IMR-90 (cell line): ENCODE measurements around the gene KLHL29. TPM values are rescaled to one million over a fixed set of nuclear protein-coding genes. Genes with fewer than 3 reads are reported as not detected.

Experiments used
- ATAC-seq: fragments of 200-7000 bp; cut with Tn5 transposase; 2 replicates; pipeline ENCODE4 v1.9.1; 2020; ENCODE audit warnings: low read depth, mild to moderate bottlenecking, moderate library complexity
- BruUV-seq: library from RNA; stranded (reverse); fragments of 400-500 nt; replicated peaks from 2 replicates; lab custom pipeline; 2021; lab: Mats Ljungman, UMichigan
- CTCF ChIA-PET: fragments of 300-600 bp; formaldehyde crosslinking; extraction: SDS; loops from one replicate; lab custom pipeline; 2021; ENCODE audit warnings: antibody characterized with exemption; lab: Yijun Ruan, JAX
- POLR2A ChIA-PET: fragments of 300-600 bp; sonication (Branson Sonifier 250); formaldehyde crosslinking; loops from one replicate; lab custom pipeline; 2022; ENCODE audit warnings: antibody characterized with exemption; ENCODE audit not compliant: unreplicated experiment; lab: Charles Lee
- DNase-seq: peaks from one replicate; pipeline ENCODE4 v3.0.0; 2013
- H2AFZ ChIP-seq: replicated peaks from 2 replicates; pipeline ENCODE3; 2013; ENCODE audit warnings: low read length, mild to moderate bottlenecking; ENCODE audit not compliant: poor library complexity
- H2AK5ac ChIP-seq: 2 replicates; pipeline ENCODE4 v1.6.1; 2013; ENCODE audit warnings: low read depth, low read length, inconsistent platforms
- H2AK9ac ChIP-seq: replicated peaks from 2 replicates; pipeline ENCODE3; 2013; ENCODE audit warnings: mild to moderate bottlenecking, low read depth, low read length, moderate library complexity; ENCODE audit not compliant: poor library complexity
- H2BK120ac ChIP-seq: 2 replicates; pipeline ENCODE4 v1.6.1; 2013; ENCODE audit warnings: low read depth, low read length, inconsistent platforms
- H2BK15ac ChIP-seq: 3 replicates; pipeline ENCODE4 v1.6.1; 2013; ENCODE audit warnings: low read depth, low read length, inconsistent platforms
- H2BK20ac ChIP-seq: 2 replicates; pipeline ENCODE4 v1.6.1; 2013; ENCODE audit warnings: low read depth, mild to moderate bottlenecking, inconsistent platforms, low read length, moderate library complexity
- H2BK5ac ChIP-seq: 2 replicates; pipeline ENCODE4 v1.6.1; 2013; ENCODE audit warnings: mild to moderate bottlenecking, low read depth, low read length, inconsistent platforms; ENCODE audit not compliant: poor library complexity, severe bottlenecking
- H3K14ac ChIP-seq: replicated peaks from 2 replicates; pipeline ENCODE4 v1.6.1; 2013; ENCODE audit warnings: low read depth, low read length, inconsistent platforms
- H3K18ac ChIP-seq: 2 replicates; pipeline ENCODE4 v1.6.1; 2013; ENCODE audit warnings: low read depth, low read length, control low read depth
- H3K23ac ChIP-seq: 2 replicates; pipeline ENCODE4 v1.6.1; 2013; ENCODE audit warnings: low read depth, low read length, inconsistent platforms
- H3K27ac ChIP-seq: 2 replicates; pipeline ENCODE4 v1.5.1; 2013; ENCODE audit warnings: mild to moderate bottlenecking, control low read depth, low read length; ENCODE audit not compliant: insufficient read depth
- H3K27me3 ChIP-seq: 2 replicates; pipeline ENCODE4 v1.6.1; 2013; ENCODE audit warnings: low read length; ENCODE audit not compliant: control insufficient read depth, insufficient read depth
- H3K36me3 ChIP-seq: 2 replicates; pipeline ENCODE4 v1.6.1; 2013; ENCODE audit warnings: low read length, mixed read lengths; ENCODE audit not compliant: control insufficient read depth, insufficient read depth
- H3K4ac ChIP-seq: 2 replicates; pipeline ENCODE4 v1.6.1; 2013; ENCODE audit warnings: low read depth, low read length, inconsistent platforms
- H3K4me1 ChIP-seq: 2 replicates; pipeline ENCODE4 v1.6.1; 2013; ENCODE audit warnings: low read length, mixed read lengths; ENCODE audit not compliant: control insufficient read depth, insufficient read depth
- H3K4me2 ChIP-seq: 2 replicates; pipeline ENCODE4 v1.6.1; 2013; ENCODE audit warnings: low read depth, mild to moderate bottlenecking, control low read depth, low read length, moderate library complexity
- H3K4me3 ChIP-seq: 2 replicates; pipeline ENCODE4 v1.5.1; 2013; ENCODE audit warnings: low read depth, mild to moderate bottlenecking, control low read depth, low read length, moderate library complexity; ENCODE audit not compliant: insufficient read depth
- H3K56ac ChIP-seq: 2 replicates; pipeline ENCODE4 v1.6.1; 2013; ENCODE audit warnings: low read length, inconsistent platforms; ENCODE audit not compliant: insufficient read depth; ENCODE audit errors: extremely low read depth
- H3K79me1 ChIP-seq, 2 experiments: 2 replicates each; pipeline ENCODE4 v1.6.1; 2013; ENCODE audit warnings: low read length in 2 of 2, inconsistent platforms in 1 of 2, low read depth in 1 of 2
- H3K9ac ChIP-seq: 2 replicates; pipeline ENCODE4 v1.6.1; 2013; ENCODE audit warnings: low read depth, low read length, control low read depth
- H3K9me1 ChIP-seq: 2 replicates; pipeline ENCODE4 v1.6.1; 2013; ENCODE audit warnings: low read length, inconsistent platforms; ENCODE audit not compliant: insufficient read depth
- H3K9me3 ChIP-seq: 2 replicates; pipeline ENCODE4 v1.6.1; 2013; ENCODE audit warnings: low read length; ENCODE audit not compliant: control insufficient read depth, insufficient read depth
- H4K20me1 ChIP-seq: 2 replicates; pipeline ENCODE4 v1.6.1; 2013; ENCODE audit warnings: low read length, inconsistent platforms; ENCODE audit not compliant: insufficient read depth
- H4K5ac ChIP-seq: 2 replicates; pipeline ENCODE4 v1.6.1; 2013; ENCODE audit warnings: mild to moderate bottlenecking, low read depth, low read length, control low read depth
- H4K8ac ChIP-seq, 2 experiments: 2 replicates each; pipeline ENCODE4 v1.6.1; 2013; ENCODE audit warnings: low read depth in 2 of 2, low read length in 2 of 2, control low read depth in 1 of 2, inconsistent platforms in 1 of 2
- H4K91ac ChIP-seq: 2 replicates; pipeline ENCODE4 v1.6.1; 2013; ENCODE audit warnings: low read depth, low read length, inconsistent platforms; ENCODE audit not compliant: insufficient read depth
- CEBPB ChIP-seq: IDR thresholded peaks from 2 replicates; pipeline ENCODE4 v1.6.1; 2012; ENCODE audit warnings: low read depth, low read length, improper control_type of control experiment
- FOS ChIP-seq: fragments of 150-350 bp; IDR thresholded peaks from 2 replicates; pipeline ENCODE4 v1.6.1; 2016; ENCODE audit warnings: low read depth, low read length
- MAFK ChIP-seq: IDR thresholded peaks from 2 replicates; pipeline ENCODE4 v1.6.1; 2012; ENCODE audit warnings: low read depth, low read length, improper control_type of control experiment
- MAZ ChIP-seq: IDR thresholded peaks from 2 replicates; pipeline ENCODE4 v1.6.1; 2012; ENCODE audit warnings: low read depth, mild to moderate bottlenecking, low read length, improper control_type of control experiment, moderate library complexity, borderline replicate concordance
- MXI1 ChIP-seq: IDR thresholded peaks from 2 replicates; pipeline ENCODE4 v1.6.1; 2012; ENCODE audit warnings: low read depth, mild to moderate bottlenecking, low read length, moderate library complexity, borderline replicate concordance
- NFE2L2 ChIP-seq: fragments of 150-350 bp; IDR thresholded peaks from 2 replicates; pipeline ENCODE4 v1.6.1; 2016; ENCODE audit warnings: low read depth, mild to moderate bottlenecking, low read length
- POLR2A ChIP-seq: IDR thresholded peaks from 2 replicates; pipeline ENCODE4 v1.6.1; 2012; ENCODE audit warnings: mild to moderate bottlenecking, low read depth, low read length
- RAD21 ChIP-seq: IDR thresholded peaks from 2 replicates; pipeline ENCODE4 v1.6.1; 2012; ENCODE audit warnings: low read length, improper control_type of control experiment
- RCOR1 ChIP-seq: IDR thresholded peaks from 2 replicates; pipeline ENCODE4 v1.6.1; 2012; ENCODE audit warnings: mild to moderate bottlenecking, low read length, improper control_type of control experiment; ENCODE audit not compliant: insufficient replicate concordance
- WGBS, 2 experiments: methylation state at CpG; one replicate each; pipeline versions ENCODE4 v1.1.5 to v1.1.7; 2013; ENCODE audit warnings: missing lambda C conversion rate in 2 of 2; ENCODE audit not compliant: insufficient read length in 1 of 2; ENCODE audit errors: extremely low coverage in 2 of 2; 5-methylcytosine and 5-hydroxymethylcytosine counted together
- dilution Hi-C: fragments of 300-500 bp; cut with HindIII; formaldehyde crosslinking; loops from one replicate; pipeline ENCODE4 v1.14.3; 2018; ENCODE audit warnings: low sequenced_read_pairs; ENCODE audit not compliant: unreplicated experiment
- in situ Hi-C: fragments of 300-500 bp; cut with MboI; formaldehyde crosslinking; loops from 3 replicates; pipeline ENCODE4 v1.14.3; 2019; ENCODE audit warnings: low sequenced_read_pairs, inconsistent platforms, mixed read lengths
- intact Hi-C: fragments of 100-400 bp; cut with micrococcal nuclease; formaldehyde crosslinking; loops from 2 replicates; pipeline ENCODE4 v1.10.0; 2022
- polyA plus RNA-seq, 3 experiments: library from polyadenylated mRNA; depleted of rRNA; stranded (reverse); fragments of >200 nt; gene quantifications; 2 replicates each; pipeline ENCODE4 v1.2.3, GENCODE V29; 2012; ENCODE audit warnings: low replicate concordance in 1 of 3
- total RNA-seq: library from RNA; depleted of rRNA; stranded (reverse); fragments of >200 nt; gene quantifications from 2 replicates; pipeline ENCODE4 v1.2.3, GENCODE V29; 2012
- TF ChIP-seq, protein P1 (sequence below): conservative IDR thresholded peaks from 2 replicates; pipeline ENCODE4 v1.5.1; 2012; ENCODE audit warnings: mild to moderate bottlenecking, low read depth, low read length, improper control_type of control experiment
- TF ChIP-seq, protein P2 (sequence below): fragments of 150-350 bp; IDR thresholded peaks from 2 replicates; pipeline ENCODE4 v1.6.1; 2017; ENCODE audit warnings: mild to moderate bottlenecking, antibody characterized with exemption, low read length, low read depth

The KLHL29 gene
- total and polyA plus RNA-seq, 2 of the 4 experiments (the other 2 are of a cell fraction): 2.0 to 8.0 TPM

GRCh38 chr2:23618794-23619530, 234.0 kb downstream of the KLHL29 start:
- Histone ChIP-seq H3K27me3 (no peaks in the 10 kb centered on the region), H3K9me1 (peaks cover 2% of the 10 kb centered on the region; the same call in 1 of the 2 replicates), H2AK5ac (no peak overlapping the region), H2AK9ac (no peak overlapping the region), H3K4ac (no peak overlapping the region), H3K23ac (no peak overlapping the region), H3K56ac (no peak overlapping the region), H3K4me3 (no peak overlapping the region), H4K20me1 (peaks cover 3% of the 10 kb centered on the region; the same call in 1 of the 2 replicates), H3K14ac (no peak overlapping the region), H3K4me2 (no peak overlapping the region), H2BK20ac (no peak overlapping the region), H3K18ac (no peak overlapping the region), H3K9me3 (no peaks in the 10 kb centered on the region), H4K8ac (no peak overlapping the region), H2BK120ac (no peak overlapping the region), H2AFZ (no peak overlapping the region), H2BK5ac (no peak overlapping the region), H4K91ac (no peak overlapping the region), H3K36me3 (no peaks in the 10 kb centered on the region), H4K5ac (no peak overlapping the region), H3K27ac (no peak overlapping the region), H3K9ac (no peak overlapping the region), H3K79me1 (0 out of 4 replicates have a peak, but pooled peaks cover 0 to 4% of the 10 kb centered on the region in 2 experiments), H3K4me1 (peaks cover 13% of the 10 kb centered on the region; the same call in 1 of the 2 replicates), H2BK15ac (no peak overlapping the region)
- intact Hi-C loops: loop anchor here (5.0 kb wide), 1 partner anchor 217 kb away; no protein-coding TSS in a partner anchor
- no TSS peak for BruUV-seq
- CTCF ChIA-PET: no interaction called here
- dilution Hi-C loops: no loop called here
- POLR2A ChIA-PET: no interaction called here
- TF ChIP-seq RCOR1 (no peak), MAZ (no peak), MXI1 (no peak), RAD21 (no peak), FOS (no peak), MAFK (no peak), NFE2L2 (no peak), CEBPB (no peak), POLR2A (no peak)
- TF ChIP-seq, protein P1, sequence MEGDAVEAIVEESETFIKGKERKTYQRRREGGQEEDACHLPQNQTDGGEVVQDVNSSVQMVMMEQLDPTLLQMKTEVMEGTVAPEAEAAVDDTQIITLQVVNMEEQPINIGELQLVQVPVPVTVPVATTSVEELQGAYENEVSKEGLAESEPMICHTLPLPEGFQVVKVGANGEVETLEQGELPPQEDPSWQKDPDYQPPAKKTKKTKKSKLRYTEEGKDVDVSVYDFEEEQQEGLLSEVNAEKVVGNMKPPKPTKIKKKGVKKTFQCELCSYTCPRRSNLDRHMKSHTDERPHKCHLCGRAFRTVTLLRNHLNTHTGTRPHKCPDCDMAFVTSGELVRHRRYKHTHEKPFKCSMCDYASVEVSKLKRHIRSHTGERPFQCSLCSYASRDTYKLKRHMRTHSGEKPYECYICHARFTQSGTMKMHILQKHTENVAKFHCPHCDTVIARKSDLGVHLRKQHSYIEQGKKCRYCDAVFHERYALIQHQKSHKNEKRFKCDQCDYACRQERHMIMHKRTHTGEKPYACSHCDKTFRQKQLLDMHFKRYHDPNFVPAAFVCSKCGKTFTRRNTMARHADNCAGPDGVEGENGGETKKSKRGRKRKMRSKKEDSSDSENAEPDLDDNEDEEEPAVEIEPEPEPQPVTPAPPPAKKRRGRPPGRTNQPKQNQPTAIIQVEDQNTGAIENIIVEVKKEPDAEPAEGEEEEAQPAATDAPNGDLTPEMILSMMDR: no peak
- TF ChIP-seq, protein P2, sequence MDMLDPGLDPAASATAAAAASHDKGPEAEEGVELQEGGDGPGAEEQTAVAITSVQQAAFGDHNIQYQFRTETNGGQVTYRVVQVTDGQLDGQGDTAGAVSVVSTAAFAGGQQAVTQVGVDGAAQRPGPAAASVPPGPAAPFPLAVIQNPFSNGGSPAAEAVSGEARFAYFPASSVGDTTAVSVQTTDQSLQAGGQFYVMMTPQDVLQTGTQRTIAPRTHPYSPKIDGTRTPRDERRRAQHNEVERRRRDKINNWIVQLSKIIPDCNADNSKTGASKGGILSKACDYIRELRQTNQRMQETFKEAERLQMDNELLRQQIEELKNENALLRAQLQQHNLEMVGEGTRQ: no peak
- in situ Hi-C loops: no loop called here
- ATAC-seq: no peak
- WGBS, 2 experiments: 94% methylated on average over 3 of the region's 7 CpGs; no CpG with 5 or more reads in 1 of the 2 experiments
- DNase-seq: peak; percentile 16
